T follicular helper cell (primary cell): ENCODE measurements around the gene SLC4A4.

ENCODE experiments used
- DNase-seq: peaks from one replicate; pipeline ENCODE4 v3.0.0-alpha.2; 2020; ENCODE audit warnings: low read depth

The SLC4A4 gene

GRCh38 chr4:71356924-71357663 is 18.3 kb downstream of the SLC4A4 start:
- DNase-seq: no peak

GRCh38 chr4:71360844-71361243 is 22.0 kb downstream of the SLC4A4 start:
- DNase-seq: no peak

- DNase-seq: no peak
Observed at GRCh38 chr4:71361476-71361875, 22.7 kb downstream of the SLC4A4 start.

GRCh38 chr4:71366766-71367165 is 27.9 kb downstream of the SLC4A4 start:
- no peak for DNase-seq

GRCh38 chr4:71367546-71367945 is 28.7 kb downstream of the SLC4A4 start:
- DNase-seq: no peak

- no peak for DNase-seq
Observed at GRCh38 chr4:71368906-71369305, 30.1 kb downstream of the SLC4A4 start.

GRCh38 chr4:71369536-71369935 is 30.7 kb downstream of the SLC4A4 start:
- DNase-seq: no peak

GRCh38 chr4:71375494-71375893 is 36.7 kb downstream of the SLC4A4 start:
- no peak for DNase-seq

GRCh38 chr4:71377561-71377960 is 38.7 kb downstream of the SLC4A4 start:
- DNase-seq: no peak

- no peak for DNase-seq
Observed at GRCh38 chr4:71379126-71379525, 40.3 kb downstream of the SLC4A4 start.

- no peak for DNase-seq
Observed at GRCh38 chr4:71380788-71381187, 42.0 kb downstream of the SLC4A4 start.

GRCh38 chr4:71382125-71382899 is 43.5 kb downstream of the SLC4A4 start:
- no peak for DNase-seq

GRCh38 chr4:71382900-71383560 is 44.2 kb downstream of the SLC4A4 start:
- DNase-seq: no peak

GRCh38 chr4:71383984-71384383 is 45.2 kb downstream of the SLC4A4 start:
- DNase-seq: no peak

- no peak for DNase-seq
Observed at GRCh38 chr4:71389149-71389827, 50.5 kb downstream of the SLC4A4 start.

- DNase-seq: no peak
Observed at GRCh38 chr4:71392109-71392508, 53.3 kb downstream of the SLC4A4 start.

- no peak for DNase-seq
Observed at GRCh38 chr4:71396382-71396781, 57.6 kb downstream of the SLC4A4 start.

GRCh38 chr4:71400810-71401209 is 62.0 kb downstream of the SLC4A4 start:
- DNase-seq: no peak

- no peak for DNase-seq
Observed at GRCh38 chr4:71402616-71403015, 63.8 kb downstream of the SLC4A4 start.

- no peak for DNase-seq
Observed at GRCh38 chr4:71404049-71404448, 65.2 kb downstream of the SLC4A4 start.

GRCh38 chr4:71405791-71406190 is 67.0 kb downstream of the SLC4A4 start:
- no peak for DNase-seq

- DNase-seq: no peak
Observed at GRCh38 chr4:71406459-71406963, 67.7 kb downstream of the SLC4A4 start.
